ENCODE measurements around the gene CFAP206.
"Not testable (repeated sequence)": the region's sequence is repeated elsewhere in the genome, so short reads cannot be mapped to it uniquely, and the experiment has no call there.

CFAP206 gene

DNA sequence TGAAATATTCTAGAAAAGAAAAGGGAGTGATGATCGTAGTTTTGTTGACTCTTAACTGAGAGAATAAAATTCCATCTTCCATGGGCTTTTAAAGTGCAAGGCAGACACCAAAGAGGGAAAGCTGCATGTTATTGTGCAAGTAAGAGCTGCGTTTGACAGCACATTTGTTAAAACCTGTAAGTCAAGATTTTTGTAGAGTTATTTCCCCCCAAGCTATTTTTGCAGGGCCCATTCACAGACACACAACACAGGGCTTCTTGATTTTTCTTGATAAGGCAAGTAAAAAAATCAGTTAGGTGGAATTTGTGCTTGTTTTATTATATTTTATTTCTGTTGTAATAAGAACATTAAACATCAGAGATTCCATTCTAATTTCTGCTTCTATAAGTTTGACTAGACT is 13.8 kb downstream of the CFAP206 start:
- DNase-seq (ENCODE audit: extremely low read depth in 1 of 2, low read depth in 1 of 2), result no peak

DNA sequence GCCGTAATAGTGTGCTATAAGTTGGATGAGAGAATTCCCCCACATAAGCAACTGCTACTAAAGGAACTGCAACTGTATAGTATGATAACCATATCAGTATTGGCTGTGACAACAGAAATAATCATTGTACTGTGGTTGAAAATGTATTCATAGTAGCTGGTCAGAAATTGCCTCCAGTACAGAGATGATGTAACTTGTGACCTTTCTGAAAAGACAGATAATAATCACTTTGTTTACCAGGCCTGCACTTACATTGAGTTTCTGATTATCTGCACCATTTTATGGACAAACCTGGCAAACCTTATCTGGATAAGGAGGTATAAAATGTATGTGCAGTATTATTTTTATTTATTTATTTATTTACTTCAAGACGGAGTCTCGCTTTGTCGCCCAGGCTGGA is 19.0 kb downstream of the CFAP206 start:
- DNase-seq (ENCODE audit: extremely low read depth in 1 of 2, low read depth in 1 of 2), result no peak

DNA sequence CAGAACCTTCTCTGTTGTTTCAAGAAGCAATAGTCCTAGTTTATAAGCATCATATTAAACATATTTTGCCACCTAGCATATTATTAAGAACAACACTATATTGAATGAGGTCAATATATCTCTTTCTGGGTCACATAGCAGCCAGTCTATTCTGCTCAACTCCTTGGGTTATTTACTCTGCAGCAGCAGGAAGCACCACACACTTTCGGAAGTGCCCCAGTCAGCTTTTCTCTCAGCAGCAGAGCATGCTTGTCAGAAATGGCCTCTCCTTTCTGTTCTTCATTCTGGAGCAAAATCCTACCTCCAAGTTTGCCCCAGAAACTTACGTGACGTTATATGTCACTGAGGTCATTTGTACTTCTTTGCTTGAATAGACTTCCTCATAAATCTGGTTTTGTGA is 22.7 kb downstream of the CFAP206 start:
- DNase-seq (ENCODE audit: extremely low read depth in 1 of 2, low read depth in 1 of 2), result no peak

DNA sequence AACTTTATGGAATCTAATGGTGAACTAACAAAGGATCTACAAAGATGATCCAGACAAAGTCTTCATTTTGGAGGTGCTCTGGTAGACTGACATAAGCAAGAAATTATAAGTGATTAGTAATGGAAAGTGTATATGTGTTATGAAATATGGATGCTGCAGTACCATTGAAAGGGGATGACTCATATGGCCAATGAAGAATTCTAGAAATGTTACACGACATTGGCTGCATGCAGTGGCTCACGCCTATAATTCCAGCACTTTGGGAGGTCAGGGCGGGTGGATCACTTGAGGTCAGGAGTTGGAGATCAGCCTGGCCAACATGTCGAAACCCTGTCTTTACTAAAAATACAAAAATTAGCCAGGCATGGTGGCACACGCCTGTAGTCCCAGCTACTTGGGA is 23.5 kb downstream of the CFAP206 start:
- no peak for DNase-seq (ENCODE audit: extremely low read depth in 1 of 2, low read depth in 1 of 2)

DNA sequence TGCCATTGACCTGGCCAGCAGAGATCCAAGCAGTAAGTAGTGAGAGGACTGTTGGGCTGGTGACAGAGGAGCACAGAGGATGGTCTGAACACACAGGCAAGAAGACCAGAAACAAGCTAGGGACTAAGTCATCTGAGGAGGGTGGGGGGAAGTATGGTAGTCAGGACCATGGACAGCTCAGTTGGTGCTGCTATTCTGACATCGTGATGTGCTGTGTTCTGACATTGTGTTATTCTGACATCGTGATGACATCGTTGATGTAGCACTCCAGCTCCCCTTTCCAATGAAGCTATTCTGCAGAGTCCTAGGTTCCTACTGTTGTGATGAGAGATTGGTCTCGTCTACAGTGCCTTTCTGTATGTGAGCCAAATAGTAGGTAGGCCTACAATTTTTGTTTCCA is 28.7 kb downstream of the CFAP206 start:
- DNase-seq (ENCODE audit: extremely low read depth in 1 of 2, low read depth in 1 of 2), result peak in 1 of 2 donors; percentile 5

DNA sequence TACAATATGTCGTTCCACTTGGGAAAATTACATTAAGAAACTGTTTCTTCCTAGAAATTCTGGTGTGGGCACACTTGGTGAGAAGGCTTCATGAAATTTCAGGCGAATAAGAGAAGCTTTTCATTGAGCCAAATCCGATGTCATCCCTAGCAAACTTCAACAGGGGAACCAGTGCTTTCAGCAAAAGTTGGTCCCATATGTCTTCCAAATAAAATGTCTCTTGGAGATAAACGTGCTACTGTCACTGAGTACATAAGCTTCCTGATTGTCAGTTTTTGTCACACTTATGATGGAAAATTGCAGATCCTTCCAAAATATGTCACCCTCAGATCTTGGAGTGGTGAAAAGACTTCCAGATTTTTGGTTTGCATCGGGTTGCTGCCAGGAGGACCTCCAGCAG is 33.9 kb downstream of the CFAP206 start:
- no peak for DNase-seq (ENCODE audit: extremely low read depth in 1 of 2, low read depth in 1 of 2)

DNA sequence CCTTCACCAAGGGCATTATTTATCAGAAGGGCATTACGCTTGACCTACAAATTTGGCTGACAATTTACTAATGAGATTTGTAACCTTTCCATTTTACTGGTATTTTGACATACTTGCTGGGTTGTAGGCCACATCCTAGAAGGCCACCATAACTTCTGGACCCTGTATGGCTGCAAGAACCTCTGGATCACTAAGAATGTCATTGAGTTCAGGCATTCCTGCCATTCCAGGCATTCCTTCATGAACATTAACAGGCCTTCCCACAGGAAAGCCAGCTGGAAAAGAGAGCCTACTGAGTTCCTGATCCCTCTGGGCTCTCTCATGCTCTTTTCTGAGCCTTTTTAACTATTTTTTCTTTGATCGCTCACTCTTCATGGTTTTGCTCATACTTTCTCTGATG is 36.6 kb downstream of the CFAP206 start:
- DNase-seq (ENCODE audit: extremely low read depth in 1 of 2, low read depth in 1 of 2), result no peak

DNA sequence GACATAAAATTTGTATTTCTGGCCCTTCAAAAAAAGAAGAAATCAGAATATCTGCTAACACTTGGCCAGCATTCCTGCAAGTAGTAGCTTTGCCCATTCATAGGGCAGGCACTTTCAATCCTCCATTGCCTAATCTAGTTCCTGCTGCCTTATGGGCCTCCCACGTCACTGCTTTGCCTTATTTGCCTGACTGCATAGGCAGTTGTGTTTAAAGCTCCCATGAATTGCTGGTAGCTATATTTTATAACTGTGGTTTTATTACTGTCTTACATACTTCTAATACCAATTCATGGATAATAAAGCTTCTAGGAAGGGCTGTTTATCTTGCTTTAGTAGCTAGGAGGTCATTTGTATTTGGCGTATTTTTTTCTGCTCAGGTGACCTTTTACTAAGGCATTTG is 57.3 kb downstream of the CFAP206 start:
- DNase-seq (ENCODE audit: extremely low read depth in 1 of 2, low read depth in 1 of 2), result no peak

DNA sequence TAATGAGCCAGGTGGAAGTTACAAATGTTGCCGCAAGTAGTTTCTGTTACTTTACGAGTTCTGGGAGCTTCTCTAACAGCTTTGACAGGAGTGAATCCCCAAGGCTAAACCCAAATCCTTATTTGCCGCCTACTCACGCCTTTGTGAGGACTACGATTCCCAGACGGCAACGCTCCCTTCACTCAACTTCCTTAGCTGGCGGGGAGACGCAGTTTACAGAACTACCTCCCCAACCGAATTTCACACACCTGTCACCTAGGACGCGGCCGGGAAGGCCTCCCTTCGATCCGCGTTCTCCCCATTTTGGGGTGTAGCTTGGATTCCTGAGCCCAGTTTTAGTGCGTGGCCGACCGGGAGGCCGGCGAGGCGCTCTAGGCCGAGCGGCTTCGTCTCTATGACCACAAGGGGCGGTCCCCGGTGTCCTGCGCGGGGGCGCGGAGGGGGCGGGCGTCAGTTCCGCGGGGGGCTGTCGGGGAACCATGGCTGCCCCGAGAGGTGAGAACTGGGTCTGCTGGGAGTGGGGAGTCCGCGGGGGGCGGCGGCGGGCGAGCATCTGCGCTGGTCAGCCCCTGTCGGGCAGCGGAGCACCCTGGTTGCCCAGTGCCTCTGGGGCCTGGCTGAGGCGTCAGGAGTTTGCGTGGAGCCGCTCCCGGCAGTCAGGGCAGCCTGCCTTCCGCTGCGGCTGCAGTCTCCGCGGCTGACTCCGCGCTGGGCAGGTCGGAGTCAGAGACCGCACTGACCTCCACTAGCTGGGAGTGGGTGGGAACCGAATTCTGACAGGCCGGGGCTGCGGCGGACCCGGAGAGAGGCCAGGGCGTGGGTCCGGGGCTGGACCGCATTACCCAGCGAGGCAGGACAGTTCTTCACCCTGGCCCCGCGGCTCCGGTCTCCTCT is 65.0 kb downstream of the CFAP206 start, which contains the start of gene SLC35A1:
Gene SLC35A1, plus strand, starts transcription at position 450 of the 894 bp plus-strand sequence. Its CDS starts 30 bp downstream, at position 480.
- peak; percentile 71 to 72 for DNase-seq (ENCODE audit: extremely low read depth in 1 of 2, low read depth in 1 of 2)

DNA sequence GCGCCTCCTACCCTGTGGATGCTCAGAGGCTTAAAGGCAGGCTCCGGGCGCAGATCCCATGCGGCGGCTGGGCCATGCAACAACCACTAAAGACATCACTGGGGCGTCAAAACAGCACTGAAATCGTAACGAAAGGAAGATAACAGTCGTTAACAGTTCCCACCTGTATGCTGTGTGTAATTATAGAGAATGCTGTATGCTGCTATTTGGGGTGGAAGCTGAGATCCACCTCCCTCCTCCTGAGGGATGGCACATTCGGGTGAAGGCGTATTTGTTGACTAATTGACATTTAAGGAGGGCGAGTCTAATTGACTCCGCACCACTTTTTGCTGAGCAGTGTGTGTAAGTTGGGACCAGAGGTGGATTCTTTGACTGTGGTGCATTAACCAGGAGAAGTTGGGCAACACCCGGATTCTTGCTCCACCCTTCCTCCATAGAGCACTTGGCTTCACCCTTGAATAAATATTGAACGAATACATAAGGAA is 65.7 kb downstream of the CFAP206 start:
- peak in 1 of 2 donors; percentile 27 for DNase-seq (ENCODE audit: extremely low read depth in 1 of 2, low read depth in 1 of 2)

DNA sequence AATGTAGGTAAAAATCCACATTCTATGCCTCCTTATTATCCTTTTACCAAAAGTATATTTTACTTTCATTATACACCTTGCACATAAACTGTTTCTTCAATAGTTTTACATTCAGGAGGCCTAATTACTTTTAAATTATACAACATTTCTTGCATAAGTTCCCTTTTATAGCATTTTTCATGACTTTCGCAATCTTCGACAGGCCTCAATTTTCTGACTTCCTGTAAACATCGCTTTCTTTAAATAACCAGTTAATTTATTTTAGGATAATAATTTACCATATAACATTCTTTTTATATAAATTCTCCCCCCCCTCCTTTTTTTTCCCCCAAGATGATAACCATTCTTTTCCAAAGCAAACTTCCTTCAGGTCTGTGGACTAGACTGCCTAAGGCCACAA is 74.2 kb downstream of the CFAP206 start:
- no peak for DNase-seq (ENCODE audit: extremely low read depth in 1 of 2, low read depth in 1 of 2)

DNA sequence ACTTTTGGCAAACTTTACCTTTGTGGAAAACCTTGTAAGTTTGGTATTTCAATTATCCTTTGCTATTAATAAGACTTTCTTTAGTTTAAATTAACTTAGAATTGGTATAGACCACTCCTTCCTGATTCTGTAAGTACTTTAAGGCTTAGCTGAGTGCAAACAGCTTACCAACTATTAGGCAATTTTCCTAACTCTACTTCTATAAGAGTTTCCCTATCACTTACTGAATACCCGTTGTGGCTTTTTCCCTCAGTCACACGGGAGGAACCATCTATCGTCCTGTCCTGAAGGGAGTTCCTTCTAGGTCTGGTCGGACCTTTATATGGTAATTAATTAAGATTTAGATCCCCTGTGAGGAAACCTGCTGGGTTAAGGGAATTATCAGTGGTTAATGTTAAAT is 74.6 kb downstream of the CFAP206 start:
- DNase-seq (ENCODE audit: extremely low read depth in 1 of 2, low read depth in 1 of 2), result no peak

DNA sequence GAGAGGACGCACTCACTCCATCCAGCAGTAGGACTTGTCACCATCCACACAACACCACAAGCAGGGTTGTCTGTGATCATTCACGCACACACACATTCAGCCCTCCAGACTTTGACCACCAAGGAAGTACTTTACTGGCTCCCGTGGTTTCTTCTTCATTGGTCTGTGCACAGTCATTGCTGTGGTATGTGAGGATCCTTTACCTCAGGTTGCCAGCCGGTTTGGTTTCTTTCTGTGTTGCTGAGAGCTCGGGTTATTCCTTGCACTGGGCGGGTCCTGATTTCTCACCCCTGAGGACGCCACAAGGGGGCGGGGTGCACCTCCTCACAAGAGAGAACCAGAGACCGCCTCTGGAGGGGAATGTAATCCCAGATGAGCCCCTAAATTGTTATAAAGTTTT is 76.2 kb downstream of the CFAP206 start:
- no peak for DNase-seq (ENCODE audit: extremely low read depth in 1 of 2, low read depth in 1 of 2)

DNA sequence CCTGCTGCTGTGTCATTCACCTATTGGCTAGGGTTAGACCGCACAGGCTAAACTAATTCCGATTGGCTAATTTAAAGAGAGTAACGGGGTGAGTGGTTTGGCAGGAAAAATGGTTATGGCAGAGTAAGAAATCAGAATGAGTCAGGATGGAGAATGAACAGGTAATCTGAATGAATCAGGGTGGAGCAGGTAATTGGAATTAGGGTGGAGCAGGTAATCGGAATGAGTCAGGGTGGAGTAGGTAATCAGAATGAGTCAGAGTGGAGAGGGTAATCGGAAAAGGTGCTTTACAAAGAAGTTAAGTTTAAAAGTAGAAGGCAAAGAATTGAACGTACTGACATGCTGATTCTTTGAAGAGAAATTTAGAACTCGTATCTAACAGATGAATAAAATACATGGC is 76.7 kb downstream of the CFAP206 start:
- DNase-seq (ENCODE audit: extremely low read depth in 1 of 2, low read depth in 1 of 2), result no peak

DNA sequence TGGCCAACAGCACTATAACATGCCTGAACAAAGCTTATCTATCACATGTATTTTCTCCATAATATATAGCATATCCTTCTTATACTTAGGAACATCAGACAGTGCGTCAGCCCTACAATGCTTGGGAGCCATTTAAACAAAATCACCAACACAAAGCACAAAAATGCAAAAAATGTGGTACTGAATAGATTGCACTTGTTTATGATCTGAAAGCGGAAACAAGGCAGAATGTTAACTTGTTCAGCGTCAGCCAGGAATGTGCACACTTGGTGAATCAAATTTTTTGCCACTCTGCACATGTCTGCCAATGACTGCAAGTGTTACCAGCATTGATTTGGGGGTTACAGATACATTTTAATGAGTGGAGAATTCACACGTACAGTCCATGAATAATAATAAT is 79.8 kb downstream of the CFAP206 start:
- DNase-seq (ENCODE audit: extremely low read depth in 1 of 2, low read depth in 1 of 2), result no peak

DNA sequence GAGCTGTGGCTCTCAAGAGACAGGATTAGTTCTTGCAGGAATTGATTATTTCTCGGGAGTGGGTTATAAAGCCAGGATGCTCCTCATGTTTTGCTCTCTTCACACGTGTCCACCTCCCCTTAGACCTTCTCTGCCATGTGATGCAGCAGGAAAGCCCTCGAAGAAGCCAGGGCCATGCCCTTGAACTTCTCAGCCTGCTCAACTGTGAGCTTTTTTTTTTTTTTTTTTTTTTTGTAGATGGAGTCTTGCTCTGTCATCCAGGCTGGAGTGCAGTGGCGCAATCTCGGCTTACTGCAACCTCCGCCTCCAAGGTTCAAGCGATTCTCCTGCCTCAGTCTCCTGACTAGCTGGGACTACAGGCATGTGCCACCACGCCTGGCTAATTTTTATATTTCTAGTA is 81.6 kb downstream of the CFAP206 start:
- not testable (repeated sequence) for DNase-seq (ENCODE audit: extremely low read depth in 1 of 2, low read depth in 1 of 2)

DNA sequence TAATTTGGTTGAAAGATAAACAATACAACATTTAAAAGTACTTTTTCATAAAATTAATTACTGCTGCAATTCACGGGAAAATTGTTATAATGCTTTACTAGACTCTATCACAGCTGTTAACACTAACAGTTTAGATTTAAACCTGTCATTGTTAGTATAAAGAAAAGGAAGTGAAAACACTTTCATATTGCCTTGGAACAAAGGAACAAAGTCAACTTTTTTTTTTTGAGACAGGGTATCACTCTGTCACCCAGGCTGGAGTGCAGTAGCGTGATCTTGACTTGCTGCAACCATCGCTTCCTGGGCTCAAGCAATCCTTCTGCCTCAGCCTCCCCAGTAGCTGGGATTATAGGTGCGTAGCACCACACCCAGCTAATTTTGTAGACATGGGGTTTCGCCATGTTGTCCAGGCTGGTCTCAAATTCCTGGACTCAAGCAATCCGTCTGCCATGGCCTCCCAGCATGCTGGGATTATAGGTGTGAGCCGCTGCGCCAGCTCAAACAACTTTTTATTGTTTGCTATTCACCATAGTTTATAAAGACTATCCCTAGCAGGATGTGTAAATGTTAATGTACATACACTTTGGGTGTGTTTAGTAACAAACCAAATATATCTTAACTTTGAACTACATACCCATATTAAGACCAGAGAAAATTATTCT is 87.1 kb downstream of the CFAP206 start:
- DNase-seq (ENCODE audit: extremely low read depth in 1 of 2, low read depth in 1 of 2), result no peak

DNA sequence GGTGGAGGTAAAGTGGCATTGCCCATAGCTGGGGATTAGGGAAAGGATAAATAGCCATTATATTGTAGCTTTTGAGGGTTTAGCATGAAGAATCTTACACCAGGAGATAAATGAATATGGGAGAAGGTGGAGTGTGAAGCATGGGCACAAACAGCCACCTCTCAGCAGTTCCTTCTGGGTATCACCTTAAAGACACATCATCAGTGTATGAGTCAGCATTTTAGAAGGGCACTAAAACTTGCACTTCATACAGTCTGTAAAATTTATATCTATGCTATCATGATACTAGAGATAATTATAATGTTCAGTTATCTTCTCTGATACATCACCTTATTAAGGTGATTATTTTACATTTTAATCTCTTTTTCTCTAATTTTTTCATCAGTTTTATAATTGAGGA is 90.3 kb downstream of the CFAP206 start:
- no peak for DNase-seq (ENCODE audit: extremely low read depth in 1 of 2, low read depth in 1 of 2)

DNA sequence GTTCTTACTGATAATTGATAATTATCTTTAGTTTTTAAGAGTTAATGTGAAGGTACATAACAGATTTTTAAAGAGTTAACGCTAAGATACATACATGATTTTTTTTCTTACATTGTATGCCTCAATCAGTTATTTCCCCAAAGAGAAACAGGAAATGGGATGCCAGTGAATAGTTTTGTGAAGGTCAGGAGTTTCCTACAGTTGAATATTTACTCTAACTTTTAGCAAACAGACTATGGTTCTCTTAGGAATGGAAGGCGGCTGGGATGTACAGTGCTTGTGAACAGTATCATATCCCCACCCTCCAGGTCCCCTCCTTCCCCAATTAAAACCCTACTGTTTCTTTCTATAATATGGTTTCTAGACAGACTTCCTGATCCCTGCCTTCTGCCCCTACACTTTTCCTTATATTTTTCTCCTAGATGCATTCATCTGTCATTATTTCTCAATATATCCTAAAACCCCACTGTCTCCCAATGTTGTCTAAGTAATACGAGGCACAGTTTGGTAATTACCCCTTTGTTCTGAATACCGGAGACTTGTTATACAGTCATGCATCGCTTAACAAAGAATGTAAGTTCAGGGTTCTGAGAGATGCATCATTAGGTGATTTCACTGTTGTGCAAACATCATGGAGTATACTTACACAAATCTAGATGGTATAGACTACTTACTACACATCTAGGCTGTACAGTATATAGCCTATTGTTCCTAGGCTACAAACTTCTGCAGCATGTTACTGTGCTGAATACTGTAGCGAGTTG is 94.2 kb downstream of the CFAP206 start:
- no peak for DNase-seq (ENCODE audit: extremely low read depth in 1 of 2, low read depth in 1 of 2)

DNA sequence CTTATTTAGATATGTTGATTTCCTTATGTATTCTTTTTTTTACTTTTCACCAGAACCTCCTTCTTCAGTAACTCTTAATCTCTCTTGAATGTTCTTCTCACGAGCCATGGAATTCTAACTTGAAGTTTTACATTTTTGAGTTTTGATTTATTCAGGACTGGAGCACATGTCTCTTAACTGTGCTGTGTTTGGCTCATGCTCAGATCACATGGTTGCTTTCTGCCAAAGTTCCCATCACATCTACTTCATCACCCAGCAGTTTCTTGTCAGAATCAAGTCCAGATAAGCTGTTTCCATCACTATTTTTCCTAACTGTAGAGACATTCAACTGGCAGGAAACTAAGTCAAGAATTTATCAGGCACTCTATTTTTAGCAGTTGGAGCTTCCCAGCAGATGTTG is 96.7 kb downstream of the CFAP206 start:
- no peak for DNase-seq (ENCODE audit: extremely low read depth in 1 of 2, low read depth in 1 of 2)

Data from stimulated activated CD8-positive, alpha-beta memory T cell treated with anti-CD3 and anti-CD28 coated beads, Interleukin-7, amount 100 ng/mL, for 48 hours (primary cell).